Mucosa of descending colon (tissue), 3 donors: ENCODE results near the gene AFAP1L1. TPM values are rescaled to one million over a fixed set of nuclear protein-coding genes. Genes with fewer than 3 reads are reported as not detected.
A peak's percentile ranks its signal among the peaks of the same experiment; 100 is the strongest.

Experiments used
- ATAC-seq: fragments of 200-7000 bp; cut with Tn5 transposase; one replicate; pipeline ENCODE4 v1.9.1; 2020; ENCODE audit warnings: mild to moderate bottlenecking, moderate library complexity
- DNase-seq, 3 donors: peaks; one replicate each; pipeline ENCODE4 v3.0.0-alpha.2; 2020
- H3K36me3 ChIP-seq: fragments of 200-600 bp; one replicate; pipeline ENCODE4 v1.8.0; 2021; ENCODE audit warnings: low read depth, mild to moderate bottlenecking
- H3K4me1 ChIP-seq: fragments of 200-600 bp; one replicate; pipeline ENCODE4 v1.8.0; 2021; ENCODE audit warnings: low read depth, mild to moderate bottlenecking
- H3K4me3 ChIP-seq: fragments of 200-600 bp; one replicate; pipeline ENCODE4 v1.8.0; 2021; ENCODE audit warnings: mild to moderate bottlenecking
- H3K9me3 ChIP-seq: fragments of 200-600 bp; one replicate; pipeline ENCODE4 v1.8.0; 2021; ENCODE audit warnings: mild to moderate bottlenecking
- CTCF ChIP-seq: fragments of 200-600 bp; IDR thresholded peaks from one replicate; pipeline ENCODE4 v1.8.0; 2022; ENCODE audit warnings: antibody characterized with exemption, mild to moderate bottlenecking
- intact Hi-C, 2 donors: fragments of 100-400 bp; cut with DNase I in 1 of 2; cut with micrococcal nuclease in 1 of 2; formaldehyde crosslinking; loops; one replicate each; pipeline versions ENCODE4 v1.11.0 to v1.11.1; 2022; cut with DNase I, micrococcal nuclease
- total RNA-seq, 3 donors: library from RNA; stranded (reverse); fragmentation: NEBNext Ultra II Directional in 2 of 3; extraction: Animal tissue kit (Norgen Biotek cat#: 25700) in 2 of 3; gene quantifications; one replicate each; pipeline versions ENCODE4 v1.2.1 to v1.2.4, GENCODE V29; 2021 to 2023
- donor health status: DM: no; HTN: no; CAD: no; lungs with moderate emphysema.
- donor health status: DM: no; HTN: no; CAD: no.
- donor health status: DM: no; HTN: yes; CAD: no.

The AFAP1L1 gene
- total RNA-seq, 3 donors from 2014 or later, result 1.5 to 7.3 (median 1.9) TPM

GRCh38 chr5:149376711-149377447, 105.2 kb downstream of the AFAP1L1 start:
- DNase-seq (no peak), ATAC-seq (no peak)
- no peaks in the 10 kb centered on the region for H3K36me3 ChIP-seq
- H3K4me3 ChIP-seq, result no peak overlapping the region
- TF ChIP-seq CTCF, result no peak
- intact Hi-C loops, result no loop called here
- H3K9me3 ChIP-seq, result no peaks in the 10 kb centered on the region
- no peaks in the 10 kb centered on the region for H3K4me1 ChIP-seq

GRCh38 chr5:149378241-149378820, 106.7 kb downstream of the AFAP1L1 start:
- TF ChIP-seq CTCF, result no peak
- intact Hi-C loops, result no loop called here
- DNase-seq, result no peak
- H3K4me3 ChIP-seq, result no peak overlapping the region
- no peaks in the 10 kb centered on the region for H3K9me3 ChIP-seq
- no peaks in the 10 kb centered on the region for H3K36me3 ChIP-seq
- H3K4me1 ChIP-seq, result peaks cover 7% of the 10 kb centered on the region
- no peak for ATAC-seq

- no peak for TF ChIP-seq CTCF
- H3K4me1 ChIP-seq, result peaks cover 7% of the 10 kb centered on the region
- H3K36me3 ChIP-seq, result no peaks in the 10 kb centered on the region
- H3K4me3 ChIP-seq, result no peak within 1 kb of the TSS
- ATAC-seq (no peak), DNase-seq (no peak)
- intact Hi-C loops, result no loop called here
- no peaks in the 10 kb centered on the region for H3K9me3 ChIP-seq
Observed at GRCh38 chr5:149379177-149379761, 107.6 kb downstream of the AFAP1L1 start, which contains the start of gene IL17B. Gene IL17B, minus strand, starts transcription at chr5:149379292. Its CDS starts 67 bp downstream, at chr5:149379225.

DNA sequence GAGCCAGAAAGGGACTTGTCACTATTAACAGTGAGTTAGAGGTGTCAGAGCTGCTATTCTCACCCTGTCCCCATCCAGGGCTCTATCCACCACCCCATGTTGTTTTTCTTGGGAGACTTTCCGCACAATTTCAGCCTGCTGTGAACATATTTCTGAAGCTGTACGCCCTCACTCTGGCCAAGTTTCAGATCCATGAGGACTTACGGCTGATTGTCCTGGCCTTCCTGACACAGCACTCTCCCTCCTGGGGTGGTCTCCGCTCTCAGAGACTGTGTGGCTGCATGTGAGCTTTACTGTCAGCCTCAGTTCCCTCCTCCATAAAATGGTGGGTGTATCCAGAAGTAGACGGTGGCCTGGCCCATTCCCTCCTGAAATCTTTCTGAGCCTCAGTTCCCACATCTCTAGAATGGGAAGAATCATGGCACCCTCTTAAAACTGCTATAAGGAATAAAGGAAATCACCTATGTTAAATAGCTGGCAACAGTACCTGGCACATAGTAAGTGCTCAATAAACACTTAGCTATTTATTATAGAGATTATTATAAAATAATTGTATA, 108.2 kb downstream of the AFAP1L1 start:
- Histone ChIP-seq H3K4me1 (peaks cover 7% of the 10 kb centered on the region), H3K36me3 (no peaks in the 10 kb centered on the region), H3K4me3 (no peak overlapping the region), H3K9me3 (no peaks in the 10 kb centered on the region)
- ATAC-seq (no peak), DNase-seq (no peak)
- TF ChIP-seq CTCF, result no peak
- intact Hi-C loops, result loop anchor here (5.0 to 10.0 kb wide), 2 partner anchors 47 to 55 kb away; no protein-coding TSS in a partner anchor

DNA sequence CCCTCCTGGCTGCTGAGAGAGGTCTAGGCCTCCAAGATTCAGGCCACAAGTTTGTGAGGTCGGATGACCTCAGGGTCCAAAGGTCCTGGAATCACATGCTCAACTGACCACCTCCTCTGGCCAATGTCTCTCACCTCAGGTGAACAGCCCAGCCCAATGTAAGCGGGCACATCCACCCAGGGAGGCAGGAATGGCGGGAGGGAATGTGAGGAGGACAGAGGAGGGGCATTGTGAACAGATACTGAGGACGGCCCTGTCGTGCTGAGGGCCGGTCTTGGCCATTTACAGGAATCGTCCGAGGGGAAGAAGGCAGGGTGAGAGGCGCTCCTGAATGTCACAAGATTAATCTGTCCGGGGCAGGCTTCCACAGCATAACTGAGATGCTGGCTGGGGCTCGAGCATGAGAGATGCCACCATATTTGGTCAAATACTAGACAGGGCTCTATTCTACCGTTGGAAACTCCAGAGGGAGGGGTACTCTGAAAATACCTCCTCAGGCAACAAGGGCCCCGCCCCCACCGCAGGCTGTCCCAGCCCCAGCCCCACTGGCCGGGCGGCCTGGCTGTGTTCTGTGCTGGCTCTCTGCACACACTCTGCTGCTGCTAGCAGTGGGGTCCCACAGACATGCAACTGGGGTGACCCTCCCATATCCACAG, 108.9 kb downstream of the AFAP1L1 start:
- Histone ChIP-seq H3K4me1 (peaks cover 7% of the 10 kb centered on the region), H3K36me3 (no peaks in the 10 kb centered on the region), H3K4me3 (no peak overlapping the region), H3K9me3 (no peaks in the 10 kb centered on the region)
- intact Hi-C loops, result loop anchor here (5.0 to 10.0 kb wide), 2 partner anchors 47 to 54 kb away; no protein-coding TSS in a partner anchor
- peak in 2 of 3 donors; percentile 27 to 48 for DNase-seq
- peak; percentile 25 for ATAC-seq
- TF ChIP-seq CTCF, result no peak
